SU-DHL-6 (cell line): ENCODE data around the gene ABLIM1.

ENCODE experiments used
- H2AFZ ChIP-seq: fragments of 200-600 bp; sonication (generic); 2 replicates; pipeline ENCODE4 v1.6.1; 2014; ENCODE audit warnings: low read depth, mild to moderate bottlenecking, moderate library complexity, mixed read lengths, antibody characterized with exemption, low read length; ENCODE audit not compliant: severe bottlenecking
- H3F3A ChIP-seq: fragments of 200-600 bp; shearing (Covaris generic); 2 replicates; pipeline ENCODE4 v1.6.0; 2016; ENCODE audit warnings: antibody characterized with exemption, mild to moderate bottlenecking; ENCODE audit not compliant: insufficient read depth
- H3K27ac ChIP-seq: fragments of 200-600 bp; sonication (generic); 2 replicates; pipeline ENCODE4 v1.5.1; 2016; ENCODE audit warnings: low read depth, mild to moderate bottlenecking, low read length, moderate library complexity, mixed read lengths
- H3K27me3 ChIP-seq: fragments of 200-600 bp; sonication (generic), shearing (Covaris generic); 2 replicates; pipeline ENCODE4 v1.6.0; 2014; ENCODE audit warnings: mild to moderate bottlenecking, low read length
- H3K36me3 ChIP-seq: fragments of 200-600 bp; sonication (generic); 2 replicates; pipeline ENCODE4 v1.6.1; 2014; ENCODE audit warnings: mild to moderate bottlenecking, low read length, mixed read lengths
- H3K4me2 ChIP-seq: fragments of 300-600, 200-600 bp; shearing (Covaris generic), sonication (generic); 2 replicates; pipeline ENCODE4 v1.6.0; 2014; ENCODE audit warnings: low read length, low read depth, mild to moderate bottlenecking; ENCODE audit not compliant: poor library complexity, severe bottlenecking
- H3K4me3 ChIP-seq: fragments of 200-600 bp; sonication (generic); 2 replicates; pipeline ENCODE4 v1.5.1; 2014; ENCODE audit warnings: antibody characterized with exemption, low read length, mild to moderate bottlenecking, mixed read lengths; ENCODE audit not compliant: insufficient read depth, poor library complexity, severe bottlenecking
- H3K79me2 ChIP-seq: fragments of 200-600 bp; sonication (generic); 2 replicates; pipeline ENCODE4 v1.6.1; 2014; ENCODE audit warnings: mild to moderate bottlenecking, low read length, moderate library complexity; ENCODE audit not compliant: insufficient read depth
- H3K9ac ChIP-seq: fragments of 200-600 bp; sonication (generic); 2 replicates; pipeline ENCODE4 v1.7.0; 2014; ENCODE audit warnings: mild to moderate bottlenecking, low read length
- H3K9me2 ChIP-seq: fragments of 200-600 bp; sonication (generic); replicated peaks from 2 replicates; pipeline ENCODE4 v1.6.1; 2014; ENCODE audit warnings: low read length; ENCODE audit not compliant: insufficient read depth
- H3K9me3 ChIP-seq: fragments of 200-600 bp; sonication (generic); 2 replicates; pipeline ENCODE4 v1.6.1; 2014; ENCODE audit warnings: low read length, mixed read lengths; ENCODE audit not compliant: insufficient read depth
- H4K20me1 ChIP-seq: fragments of 200-600 bp; sonication (generic); 2 replicates; pipeline ENCODE4 v1.6.1; 2014; ENCODE audit warnings: low read depth, mild to moderate bottlenecking, antibody characterized with exemption, low read length, moderate library complexity, mixed read lengths
- EZH2phosphoT487 ChIP-seq: fragments of 200-600 bp; sonication (generic), shearing (Covaris generic); conservative IDR thresholded peaks from 2 replicates; pipeline ENCODE4 v1.6.1; 2018; ENCODE audit warnings: mild to moderate bottlenecking, antibody characterized with exemption, low read length, moderate library complexity, mixed read lengths
- TF ChIP-seq, protein P1 (sequence below): fragments of 200-600 bp; sonication (generic); IDR thresholded peaks from one replicate; pipeline ENCODE4 v1.5.1; 2017; ENCODE audit warnings: antibody characterized with exemption, mild to moderate bottlenecking, low read length, moderate library complexity; ENCODE audit not compliant: insufficient read depth, poor library complexity, severe bottlenecking

Gene ABLIM1

DNA sequence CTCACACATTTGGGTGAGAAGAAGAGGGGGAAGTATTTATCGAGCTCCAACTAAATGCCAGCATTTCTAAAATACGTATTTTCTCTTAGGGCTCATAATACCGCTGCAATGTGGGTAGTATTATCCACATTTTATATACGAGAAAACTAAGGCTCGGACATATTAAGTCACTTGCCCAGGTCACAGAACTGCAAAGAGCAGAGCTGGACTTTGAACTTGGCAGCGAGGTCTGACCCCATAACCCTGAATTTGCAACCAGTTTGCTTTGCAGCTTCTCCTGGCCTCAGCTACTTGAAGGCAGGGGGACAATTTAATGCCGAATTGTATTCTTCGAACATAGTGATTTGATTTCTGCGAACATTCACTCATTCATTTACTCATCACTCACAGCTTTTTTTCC lies 7.2 kb downstream of the ABLIM1 start:
- no peaks in the 10 kb centered on the region for H3F3A ChIP-seq
- no peaks in the 10 kb centered on the region for H4K20me1 ChIP-seq
- no peak overlapping the region for H3K4me3 ChIP-seq
- no peaks in the 10 kb centered on the region for H3K9me2 ChIP-seq
- no peak overlapping the region for H3K27ac ChIP-seq
- no peaks in the 10 kb centered on the region for H3K36me3 ChIP-seq
- H3K9ac ChIP-seq = no peak overlapping the region
- no peak for TF ChIP-seq EZH2phosphoT487
- TF ChIP-seq, protein P1, sequence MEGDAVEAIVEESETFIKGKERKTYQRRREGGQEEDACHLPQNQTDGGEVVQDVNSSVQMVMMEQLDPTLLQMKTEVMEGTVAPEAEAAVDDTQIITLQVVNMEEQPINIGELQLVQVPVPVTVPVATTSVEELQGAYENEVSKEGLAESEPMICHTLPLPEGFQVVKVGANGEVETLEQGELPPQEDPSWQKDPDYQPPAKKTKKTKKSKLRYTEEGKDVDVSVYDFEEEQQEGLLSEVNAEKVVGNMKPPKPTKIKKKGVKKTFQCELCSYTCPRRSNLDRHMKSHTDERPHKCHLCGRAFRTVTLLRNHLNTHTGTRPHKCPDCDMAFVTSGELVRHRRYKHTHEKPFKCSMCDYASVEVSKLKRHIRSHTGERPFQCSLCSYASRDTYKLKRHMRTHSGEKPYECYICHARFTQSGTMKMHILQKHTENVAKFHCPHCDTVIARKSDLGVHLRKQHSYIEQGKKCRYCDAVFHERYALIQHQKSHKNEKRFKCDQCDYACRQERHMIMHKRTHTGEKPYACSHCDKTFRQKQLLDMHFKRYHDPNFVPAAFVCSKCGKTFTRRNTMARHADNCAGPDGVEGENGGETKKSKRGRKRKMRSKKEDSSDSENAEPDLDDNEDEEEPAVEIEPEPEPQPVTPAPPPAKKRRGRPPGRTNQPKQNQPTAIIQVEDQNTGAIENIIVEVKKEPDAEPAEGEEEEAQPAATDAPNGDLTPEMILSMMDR = no peak
- no peak overlapping the region for H2AFZ ChIP-seq
- no peak overlapping the region for H3K4me2 ChIP-seq
- H3K9me3 ChIP-seq = no peaks in the 10 kb centered on the region
- H3K27me3 ChIP-seq = no peaks in the 10 kb centered on the region
- H3K79me2 ChIP-seq = no peaks in the 10 kb centered on the region

DNA sequence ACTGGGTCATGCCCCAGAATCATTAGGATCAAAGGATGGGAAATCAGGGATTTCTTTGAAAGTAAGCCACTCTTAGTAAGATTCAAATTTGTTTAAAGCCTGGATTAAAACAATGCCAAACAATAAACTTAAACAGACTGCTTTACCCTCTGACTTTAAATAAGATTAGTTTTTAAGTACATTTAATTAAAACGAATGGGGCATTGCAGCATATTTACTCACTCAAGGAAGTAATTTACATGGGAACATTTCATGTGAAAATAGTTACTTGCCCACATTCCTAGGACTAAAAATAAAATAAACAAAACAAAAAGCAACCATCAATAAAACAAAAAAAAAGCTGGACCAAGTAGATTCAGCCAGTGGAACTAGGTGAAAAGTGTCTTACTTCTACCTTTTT lies 7.8 kb downstream of the ABLIM1 start:
- no peak overlapping the region for H3K27ac ChIP-seq
- H3K79me2 ChIP-seq = no peaks in the 10 kb centered on the region
- H3K9ac ChIP-seq = no peak overlapping the region
- no peaks in the 10 kb centered on the region for H3K27me3 ChIP-seq
- no peak overlapping the region for H2AFZ ChIP-seq
- H3F3A ChIP-seq = no peaks in the 10 kb centered on the region
- no peak overlapping the region for H3K4me2 ChIP-seq
- no peaks in the 10 kb centered on the region for H3K9me3 ChIP-seq
- no peaks in the 10 kb centered on the region for H3K36me3 ChIP-seq
- no peaks in the 10 kb centered on the region for H3K9me2 ChIP-seq
- no peak overlapping the region for H3K4me3 ChIP-seq
- no peaks in the 10 kb centered on the region for H4K20me1 ChIP-seq
- TF ChIP-seq EZH2phosphoT487 = no peak
- TF ChIP-seq, protein P1 = no peak

DNA sequence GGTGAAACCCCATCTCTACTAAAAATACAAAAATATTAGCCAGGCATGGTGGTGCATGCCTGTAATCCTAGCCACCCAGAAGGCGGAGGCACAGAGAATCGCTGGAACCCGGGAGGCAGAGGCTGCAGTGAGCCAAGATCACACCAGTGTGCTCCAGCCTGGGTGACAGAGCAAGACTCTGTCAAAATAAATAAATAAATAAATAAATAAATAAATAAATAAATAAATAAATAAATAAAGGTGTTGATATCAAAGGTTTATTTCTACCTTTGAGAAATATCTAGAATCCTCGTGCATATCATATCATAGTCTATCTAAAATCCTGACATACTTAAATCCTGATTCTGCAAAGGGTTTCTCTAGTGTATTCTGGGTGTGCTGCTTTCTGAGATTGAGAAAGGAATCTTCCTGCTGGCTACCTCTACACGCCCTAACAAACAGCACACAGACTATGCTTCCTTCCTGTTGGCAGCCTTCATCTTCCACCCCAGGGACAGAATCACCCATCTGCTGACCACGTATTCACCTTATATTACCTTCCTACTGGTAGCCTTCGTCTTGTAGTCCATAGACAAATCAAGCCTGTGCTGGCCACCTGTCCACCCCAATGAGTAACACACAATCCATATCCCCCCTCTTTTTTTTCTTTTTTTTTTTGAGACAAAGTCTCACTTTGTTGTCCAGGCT lies 8.7 kb downstream of the ABLIM1 start:
- no peak overlapping the region for H3K4me3 ChIP-seq
- H4K20me1 ChIP-seq = no peaks in the 10 kb centered on the region
- H3K27ac ChIP-seq = no peak overlapping the region
- no peaks in the 10 kb centered on the region for H3K79me2 ChIP-seq
- no peaks in the 10 kb centered on the region for H3K27me3 ChIP-seq
- H3F3A ChIP-seq = no peaks in the 10 kb centered on the region
- H3K4me2 ChIP-seq = no peak overlapping the region
- H3K9ac ChIP-seq = no peak overlapping the region
- TF ChIP-seq, protein P1 = no peak
- TF ChIP-seq EZH2phosphoT487 = no peak
- no peaks in the 10 kb centered on the region for H3K36me3 ChIP-seq
- no peaks in the 10 kb centered on the region for H3K9me2 ChIP-seq
- no peaks in the 10 kb centered on the region for H3K9me3 ChIP-seq
- H2AFZ ChIP-seq = no peak overlapping the region
